GM21619 (cell line): ENCODE results near the gene ALOX12B.
"Not testable (repeated sequence)": the region's sequence is repeated elsewhere in the genome, so short reads cannot be mapped to it uniquely, and the experiment has no call there.

Experiments used
- ATAC-seq: cut with Tn5 transposase; IDR thresholded peaks from one replicate; pipeline ENCODE4 v1.9.1; 2021; ENCODE audit not compliant: unreplicated experiment

The ALOX12B gene

DNA sequence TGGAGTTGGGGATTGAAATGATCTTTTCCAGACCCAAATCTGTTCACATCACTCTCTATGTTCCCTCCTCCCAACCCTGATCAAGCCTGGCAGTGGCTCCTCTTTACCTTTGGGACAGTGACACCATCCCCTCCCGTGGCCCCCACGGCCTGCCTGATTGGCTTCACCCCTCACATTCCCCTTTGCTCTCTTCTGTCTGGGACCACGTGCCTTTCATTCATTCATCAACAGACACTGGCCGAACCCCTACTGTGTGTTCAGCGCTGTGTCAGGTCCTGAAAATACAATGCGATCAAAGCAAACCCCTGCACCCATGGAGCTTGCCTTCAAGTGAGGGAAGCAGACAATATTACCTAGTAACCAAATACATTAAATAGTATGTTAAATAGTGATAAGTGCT is 2.2 kb upstream of the ALOX12B start:
- ATAC-seq = no peak

DNA sequence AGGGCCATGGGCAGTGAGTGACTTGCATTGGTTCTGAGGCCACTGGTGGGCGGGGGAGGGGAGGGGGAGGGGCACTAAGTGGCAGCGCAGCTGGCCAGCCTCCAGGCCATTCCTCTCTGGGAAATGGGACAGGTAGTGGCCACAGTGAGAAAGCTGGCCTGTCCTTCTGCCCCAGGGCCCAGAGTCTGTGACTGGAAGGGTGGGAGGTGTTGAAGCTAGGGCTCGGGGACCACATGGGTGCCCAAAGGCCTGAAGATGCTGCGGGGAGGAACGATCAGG is 375 bp upstream of the ALOX12B start:
- no peak for ATAC-seq

DNA sequence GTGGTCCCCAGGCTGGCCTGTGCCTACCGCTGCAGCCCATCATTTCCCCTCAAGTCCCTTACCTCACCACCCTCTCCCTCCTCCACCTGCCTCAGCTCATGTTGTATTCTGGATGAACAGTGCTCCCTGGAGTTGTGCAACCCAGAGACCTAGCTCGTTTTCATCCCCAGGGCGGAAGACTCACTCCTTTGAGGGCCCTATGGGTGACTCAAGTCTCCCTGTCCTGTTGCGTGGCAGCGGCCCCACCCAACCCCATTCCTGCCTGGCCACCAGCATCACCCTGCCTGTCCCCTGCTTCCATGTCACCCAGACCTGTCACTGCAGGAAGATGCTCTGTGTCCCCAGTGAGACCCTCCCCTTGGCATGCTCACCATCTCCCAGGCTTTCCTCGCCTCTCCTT is 3.3 kb downstream of the ALOX12B start:
- ATAC-seq = no peak

DNA sequence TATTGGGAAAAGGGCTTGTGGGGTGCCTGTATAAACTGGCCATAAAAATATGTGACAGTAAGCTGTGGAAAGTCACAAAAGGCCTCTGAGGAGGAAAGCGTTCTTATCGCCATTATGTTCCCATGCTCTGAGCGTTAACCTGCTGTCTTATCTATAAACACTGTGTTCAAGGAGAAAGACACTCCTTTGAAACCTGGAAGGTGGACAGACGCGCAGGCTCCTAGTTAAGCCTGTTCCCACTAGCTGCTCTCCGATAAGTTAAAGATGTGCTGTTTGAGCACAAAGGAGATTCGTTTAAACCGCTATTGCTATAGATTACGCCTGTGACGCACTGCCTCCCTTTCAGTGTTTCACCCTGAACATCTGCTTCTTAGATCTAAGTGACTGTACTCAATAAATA is 5.2 kb downstream of the ALOX12B start:
- ATAC-seq = no peak

DNA sequence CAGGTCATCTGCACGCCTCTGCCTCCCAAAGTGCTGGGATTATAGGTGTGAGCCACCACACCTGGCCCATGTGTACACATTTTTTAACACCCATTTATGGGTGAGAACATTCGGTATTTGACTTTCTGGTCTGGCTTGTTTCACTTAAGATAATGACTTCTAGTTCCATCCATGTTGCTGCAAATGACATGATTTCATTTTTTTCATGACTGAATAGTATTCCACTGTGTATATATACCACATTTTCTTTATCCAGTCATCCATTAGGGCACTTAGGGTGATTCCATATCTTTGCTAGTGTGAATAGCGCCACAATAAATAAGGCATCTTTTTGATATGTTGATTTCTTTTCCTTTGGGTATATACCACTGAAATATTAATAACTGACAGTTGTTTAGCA is 5.6 kb downstream of the ALOX12B start:
- ATAC-seq = no peak

DNA sequence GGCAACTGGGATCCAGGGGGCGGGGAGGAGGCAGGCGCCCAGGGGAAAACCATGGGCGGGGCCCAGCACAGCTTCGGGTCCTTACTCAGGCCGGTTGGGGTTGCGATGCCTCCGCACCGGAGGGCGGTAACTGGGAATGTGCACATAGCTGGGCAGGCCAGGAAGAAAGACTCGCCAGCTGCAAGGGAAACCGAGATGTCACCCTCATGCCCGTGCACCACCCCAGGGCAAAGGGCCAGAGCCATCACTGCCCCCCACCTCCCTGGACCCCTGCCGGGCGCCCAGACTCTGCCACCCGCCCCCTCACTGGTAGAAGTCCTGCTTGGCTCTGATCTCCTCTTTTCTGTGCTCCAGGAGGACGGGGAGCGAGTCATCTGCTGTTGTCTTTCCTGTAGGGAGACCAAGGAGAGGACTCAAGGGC is 6.7 kb downstream of the ALOX12B start:
- no peak for ATAC-seq

DNA sequence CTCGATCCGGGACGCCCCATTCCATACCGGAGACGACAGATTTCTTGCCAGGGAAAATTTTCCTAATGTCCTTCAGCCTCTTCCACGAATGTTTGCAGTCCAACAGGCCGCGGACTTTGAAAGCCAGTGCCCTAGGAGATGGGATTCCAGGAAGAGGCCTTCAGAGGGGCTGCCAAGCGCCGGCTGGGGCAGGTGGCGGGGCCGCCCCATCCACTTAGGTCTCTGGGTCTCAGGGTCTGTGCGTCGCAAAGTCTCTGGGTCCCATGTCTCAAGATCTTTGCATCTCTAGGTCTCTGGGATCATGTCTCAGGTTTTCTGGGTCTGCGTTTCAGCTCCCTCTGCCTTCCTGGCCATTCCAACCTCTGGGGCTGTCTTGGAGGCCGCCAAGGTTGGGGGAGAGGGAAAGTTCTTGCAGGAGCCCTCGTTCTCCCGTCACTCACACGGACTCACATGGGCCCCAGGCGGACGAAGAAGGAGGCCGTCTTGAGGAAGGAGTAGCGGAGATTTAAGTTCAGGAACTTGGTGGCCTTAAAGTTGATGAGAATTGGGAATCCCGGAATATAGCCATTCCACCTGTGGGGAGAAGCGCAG is 7.2 kb downstream of the ALOX12B start:
- no peak for ATAC-seq

DNA sequence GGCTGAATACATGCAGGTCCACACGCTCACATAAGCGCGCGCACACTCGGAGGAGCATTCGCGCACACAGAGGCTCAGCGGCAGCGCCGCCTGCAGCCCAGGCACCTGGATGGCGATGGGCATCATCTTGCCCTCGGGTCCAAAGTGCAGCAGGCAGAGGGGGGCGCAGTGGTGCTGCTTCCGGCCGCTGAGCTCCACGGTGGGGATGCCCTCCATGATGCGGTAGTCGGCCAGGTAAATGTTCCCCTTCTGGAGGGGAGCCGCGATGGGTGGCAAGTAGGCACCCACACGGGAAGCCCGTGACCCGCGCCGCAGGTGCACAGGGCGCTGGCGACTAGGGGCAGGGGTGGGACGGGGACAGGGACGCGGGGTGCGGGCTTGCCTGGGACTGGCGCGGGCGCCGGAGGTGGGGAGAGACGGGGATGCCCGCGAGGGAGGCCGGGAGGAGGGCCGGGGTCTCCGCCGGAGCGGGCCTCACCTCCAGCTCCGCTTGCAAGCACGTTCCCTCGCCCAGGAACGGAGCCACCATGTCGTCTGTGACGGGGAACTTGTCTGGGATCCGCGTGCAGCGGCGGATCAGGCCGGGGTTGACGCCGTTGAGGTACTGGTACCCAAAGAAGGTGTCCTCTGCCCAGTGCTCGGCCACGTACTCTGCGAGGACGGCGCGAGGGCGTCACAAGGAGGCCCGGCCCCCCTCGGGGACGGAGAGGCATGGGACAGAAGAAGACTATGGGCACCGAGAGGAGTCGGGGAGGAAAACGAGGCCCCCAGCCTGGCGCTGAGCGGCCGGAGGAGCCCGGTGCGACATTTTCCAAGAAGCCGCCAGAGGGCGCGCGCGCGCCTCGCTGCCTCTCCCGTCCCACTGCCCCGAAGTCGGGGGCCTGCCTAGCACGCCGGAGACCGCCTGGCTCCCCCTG is 8.0 kb downstream of the ALOX12B start:
- peak; percentile 59 for ATAC-seq

DNA sequence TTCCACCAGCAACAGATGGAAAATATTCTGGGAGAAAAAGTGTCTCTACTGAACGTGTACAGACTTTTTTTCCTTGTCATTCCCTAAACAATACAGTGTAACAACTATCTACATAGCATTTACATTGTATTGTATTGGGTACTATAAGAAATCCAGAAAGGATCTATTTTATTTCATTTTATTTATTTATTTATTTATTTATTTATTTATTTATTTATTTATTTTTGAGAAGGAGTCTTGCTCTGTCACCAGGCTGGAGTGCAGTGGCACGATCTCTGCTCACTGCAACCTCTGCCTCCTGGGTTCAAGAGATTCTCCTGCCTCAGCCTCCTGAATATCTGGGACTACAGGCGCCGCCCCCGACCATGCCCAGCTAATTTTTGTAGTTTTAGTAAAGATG is 9.6 kb downstream of the ALOX12B start:
- not testable (repeated sequence) for ATAC-seq

DNA sequence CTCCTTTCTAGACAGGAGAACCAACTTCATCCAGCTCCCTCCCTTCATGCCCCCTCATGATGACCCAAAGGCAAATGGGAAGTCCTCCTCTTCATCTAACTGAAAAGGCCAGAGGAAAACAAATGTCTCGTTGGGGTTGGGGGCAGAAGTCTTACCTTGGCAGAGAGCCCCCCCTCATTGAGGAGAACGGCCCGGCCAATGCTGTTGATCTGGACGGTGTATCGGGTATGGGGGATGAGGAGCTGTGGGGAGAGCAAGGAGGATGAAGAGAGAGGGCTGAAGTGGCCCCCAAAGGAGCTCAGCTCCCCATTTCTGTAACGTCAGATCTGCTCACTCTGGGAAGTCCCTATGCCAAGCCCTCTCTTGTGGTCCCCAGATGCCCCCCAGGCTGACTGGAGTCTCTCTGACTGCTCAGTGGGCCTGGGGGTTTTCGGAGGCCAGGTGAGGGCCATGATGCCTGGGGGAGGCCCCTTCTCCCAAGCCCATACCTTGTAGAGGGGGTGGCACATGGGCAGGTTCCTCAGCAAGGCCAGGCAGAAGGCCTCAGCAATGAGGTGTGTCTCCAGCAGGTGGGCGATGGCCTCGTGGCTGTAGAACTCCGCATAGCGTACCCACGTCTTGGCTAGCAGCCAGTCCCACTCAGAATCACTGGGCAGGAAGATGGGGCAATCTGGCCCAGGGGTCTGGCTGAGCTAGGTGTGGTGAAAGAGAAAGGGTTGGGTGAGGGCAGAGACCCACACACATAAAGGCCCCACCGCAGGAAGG is 10.8 kb downstream of the ALOX12B start:
- ATAC-seq = no peak

DNA sequence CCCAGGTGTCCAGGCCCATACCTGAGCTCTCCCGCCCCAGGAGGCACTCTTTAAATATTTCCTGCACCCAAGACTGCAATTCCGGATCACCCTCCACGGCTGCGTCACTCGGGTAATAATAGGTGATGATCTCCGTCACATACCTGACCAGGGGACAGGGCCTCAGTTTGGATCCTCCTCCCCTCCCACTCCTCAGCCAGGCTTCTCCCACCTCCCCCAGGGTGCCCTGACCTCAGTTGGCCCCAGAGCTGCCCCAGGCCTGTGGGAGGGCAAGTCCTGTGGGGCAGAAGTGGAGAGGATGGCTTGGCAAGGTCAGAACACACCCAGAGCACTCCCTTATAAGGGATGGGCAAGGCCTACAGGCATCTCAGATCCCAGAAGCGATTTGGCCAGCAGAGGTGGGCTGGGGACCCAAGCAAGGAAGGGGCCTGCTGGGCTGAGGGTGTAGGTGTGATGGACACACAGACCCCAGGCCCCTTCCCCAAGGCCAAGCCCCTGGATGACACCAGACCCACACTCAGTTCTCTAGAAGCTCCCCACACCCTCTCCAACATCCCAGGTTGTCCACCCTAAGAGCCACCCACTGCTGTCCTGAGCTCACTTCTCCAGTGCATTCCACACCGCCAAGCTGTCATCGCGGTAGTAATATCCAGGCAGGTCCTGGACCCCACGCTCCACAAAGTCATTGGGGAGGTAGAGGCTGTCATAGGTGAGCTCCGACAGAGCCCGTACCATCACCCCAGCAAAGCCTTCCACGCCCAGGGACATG is 11.8 kb downstream of the ALOX12B start:
- ATAC-seq = no peak

DNA sequence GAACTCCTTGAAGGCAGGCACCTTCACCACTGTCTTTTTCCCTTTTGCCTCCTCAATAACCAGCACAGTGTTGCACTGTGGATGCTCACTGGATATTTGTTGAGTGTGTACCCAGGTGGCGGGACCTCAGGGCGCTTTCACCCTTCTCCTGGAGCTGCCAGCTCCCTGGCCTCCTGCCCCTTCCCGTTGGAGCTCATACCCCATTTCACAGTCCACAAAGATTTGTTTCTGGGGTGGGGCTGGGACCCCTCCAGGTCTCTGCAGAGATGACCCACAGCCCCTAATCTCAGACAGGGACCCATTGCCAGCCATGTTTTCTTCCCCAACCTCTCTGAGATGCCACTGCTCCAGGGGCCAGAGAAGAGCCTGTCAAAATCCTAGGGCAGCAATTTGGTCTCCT is 12.4 kb downstream of the ALOX12B start:
- ATAC-seq = no peak

DNA sequence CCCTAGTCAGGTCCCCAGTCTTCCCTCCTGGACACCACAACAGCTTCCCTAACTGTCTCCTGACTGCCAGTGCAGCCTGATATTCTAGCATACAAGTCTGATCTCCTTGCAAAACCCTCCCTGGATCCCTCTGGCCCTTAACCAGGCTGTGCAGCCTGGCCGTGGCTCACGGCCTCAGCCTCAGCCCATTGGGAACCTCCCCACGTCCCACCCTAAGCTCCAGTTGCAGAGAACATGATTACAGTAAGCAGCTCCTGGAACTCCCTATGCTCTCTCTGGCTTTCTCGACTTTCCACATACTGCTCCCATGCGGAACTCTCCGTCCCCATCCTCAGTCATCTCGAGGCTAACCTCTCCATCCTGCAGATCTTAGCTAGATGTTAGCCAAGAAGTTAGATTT is 13.0 kb downstream of the ALOX12B start:
- ATAC-seq = no peak

DNA sequence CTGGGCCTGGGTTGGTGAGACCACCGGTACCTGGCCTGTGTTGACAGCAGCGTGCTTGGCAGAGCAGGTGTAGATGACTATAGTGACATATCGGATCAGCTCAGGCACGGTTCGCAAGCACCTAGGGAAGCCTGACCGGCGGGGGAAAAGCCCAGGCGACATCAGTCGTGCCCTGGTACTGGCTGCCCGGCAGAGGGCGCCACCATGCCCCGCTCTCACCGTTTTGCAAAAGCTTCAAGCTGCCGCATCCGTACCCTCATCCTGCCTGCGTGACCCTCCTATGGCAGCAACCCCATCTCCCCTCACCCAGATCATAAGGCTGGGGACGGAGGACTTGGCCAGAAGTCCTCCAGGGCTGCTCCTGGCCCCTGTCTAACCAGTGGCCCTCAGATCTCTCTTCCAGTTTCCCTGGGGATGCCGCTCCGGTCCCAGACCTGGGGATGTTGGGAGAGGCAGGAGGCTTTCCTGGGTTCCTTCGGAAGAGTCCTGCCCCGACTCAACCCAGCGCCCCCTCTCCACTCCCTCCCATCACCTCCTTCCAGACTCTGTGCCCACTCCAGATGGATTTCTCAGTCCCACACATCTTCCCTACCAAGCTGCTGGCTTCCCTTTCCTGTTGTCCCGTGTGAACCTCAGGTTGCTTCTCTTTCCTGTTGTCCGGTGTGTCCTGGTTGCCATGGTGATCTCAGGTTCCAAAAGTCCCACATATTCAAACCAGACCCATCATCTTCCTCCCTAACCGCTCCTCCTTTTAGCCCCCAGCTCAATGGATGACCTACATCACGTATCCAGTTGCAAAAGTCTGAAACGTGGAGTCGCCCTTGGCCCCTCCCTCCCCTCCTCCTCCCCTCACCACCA is 13.7 kb downstream of the ALOX12B start:
- ATAC-seq = no peak

DNA sequence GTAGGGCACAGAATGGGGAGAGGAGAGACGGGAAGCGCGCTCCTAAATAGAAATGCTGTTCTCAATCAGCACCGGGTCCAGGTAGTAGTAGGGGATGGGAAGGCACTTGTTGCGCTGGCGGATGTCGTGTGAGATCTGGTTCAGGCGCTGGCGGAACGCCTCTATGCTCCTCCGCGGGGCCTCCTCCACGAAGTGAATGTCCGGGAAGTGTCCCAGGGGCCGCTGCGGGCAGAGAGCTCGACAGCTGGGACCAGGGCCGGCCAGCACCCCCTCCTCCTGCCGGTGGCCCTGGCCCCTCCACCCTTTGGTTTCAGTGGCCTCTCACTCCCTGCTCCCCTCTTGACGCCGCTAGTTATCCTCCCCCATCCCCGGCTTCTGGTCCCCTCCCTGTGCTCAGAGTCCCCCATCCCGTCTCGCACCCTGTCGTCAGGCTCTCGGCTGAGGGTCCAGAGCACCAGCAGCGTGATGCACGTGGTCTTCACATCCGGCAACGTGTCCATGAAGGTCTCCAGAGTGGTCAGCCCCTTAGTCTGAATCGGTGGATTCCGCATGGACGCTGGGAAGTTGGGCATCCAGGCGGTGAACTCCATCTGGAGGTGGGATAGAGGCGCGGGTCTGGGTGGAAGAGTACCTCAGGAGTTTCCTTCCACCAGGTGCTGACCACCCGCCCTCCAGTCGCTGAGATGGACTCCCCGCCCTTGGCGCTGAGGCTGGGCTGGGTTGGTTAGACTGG is 14.6 kb downstream of the ALOX12B start:
- no peak for ATAC-seq

DNA sequence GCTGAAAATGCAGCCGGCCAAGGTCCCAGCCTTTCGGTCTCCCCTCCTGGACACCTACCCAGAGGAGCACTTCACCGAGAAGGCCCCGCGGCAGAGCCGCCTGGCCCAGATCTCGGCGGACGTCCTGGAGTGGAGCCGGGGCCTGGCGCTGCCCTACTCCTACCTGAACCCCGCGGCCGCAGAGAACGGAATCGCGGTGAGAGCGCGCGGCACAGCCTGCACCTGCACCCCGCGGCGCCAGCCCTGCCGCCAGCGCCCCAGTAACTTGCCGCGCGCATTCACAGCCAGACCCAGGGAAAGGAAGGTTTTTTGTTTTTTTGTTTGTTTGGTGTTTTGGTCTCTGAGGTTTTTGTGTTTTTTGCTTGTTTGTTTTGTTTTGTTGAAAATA is 15.2 kb downstream of the ALOX12B start:
- no peak for ATAC-seq

DNA sequence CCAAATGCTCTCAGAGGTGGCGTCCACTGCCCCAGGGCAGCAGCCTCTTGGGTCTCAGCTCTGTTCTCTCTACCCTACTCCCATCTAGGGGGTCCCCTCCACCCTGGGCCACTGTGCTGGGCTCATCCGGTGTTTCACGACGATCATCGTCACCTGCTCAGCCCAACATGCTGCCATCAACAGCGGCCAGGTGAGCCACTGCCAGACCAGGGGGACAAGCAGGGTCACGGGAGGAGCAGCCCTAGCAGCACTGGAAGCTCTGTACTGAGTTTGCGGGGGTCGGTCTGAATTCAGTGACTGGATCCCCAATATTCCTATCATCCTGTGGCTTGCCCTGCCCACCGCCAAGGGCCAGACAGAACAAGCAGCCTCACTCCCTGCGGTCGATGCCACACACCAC is 16.0 kb downstream of the ALOX12B start:
- no peak for ATAC-seq

DNA sequence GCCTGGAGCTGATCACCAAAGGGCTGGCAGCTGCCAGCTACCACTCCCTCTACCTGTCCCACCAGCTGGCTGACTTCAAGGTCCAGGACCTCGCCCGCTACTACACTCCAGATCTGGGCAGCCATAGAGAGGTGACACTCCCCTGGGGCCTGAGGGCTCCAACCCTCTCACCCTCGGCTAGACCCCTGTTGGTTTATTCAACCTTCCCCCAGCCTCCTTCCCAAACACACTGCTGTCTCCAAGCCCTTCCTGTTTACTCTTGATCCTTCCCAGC is 18.0 kb downstream of the ALOX12B start:
- ATAC-seq = no peak

DNA sequence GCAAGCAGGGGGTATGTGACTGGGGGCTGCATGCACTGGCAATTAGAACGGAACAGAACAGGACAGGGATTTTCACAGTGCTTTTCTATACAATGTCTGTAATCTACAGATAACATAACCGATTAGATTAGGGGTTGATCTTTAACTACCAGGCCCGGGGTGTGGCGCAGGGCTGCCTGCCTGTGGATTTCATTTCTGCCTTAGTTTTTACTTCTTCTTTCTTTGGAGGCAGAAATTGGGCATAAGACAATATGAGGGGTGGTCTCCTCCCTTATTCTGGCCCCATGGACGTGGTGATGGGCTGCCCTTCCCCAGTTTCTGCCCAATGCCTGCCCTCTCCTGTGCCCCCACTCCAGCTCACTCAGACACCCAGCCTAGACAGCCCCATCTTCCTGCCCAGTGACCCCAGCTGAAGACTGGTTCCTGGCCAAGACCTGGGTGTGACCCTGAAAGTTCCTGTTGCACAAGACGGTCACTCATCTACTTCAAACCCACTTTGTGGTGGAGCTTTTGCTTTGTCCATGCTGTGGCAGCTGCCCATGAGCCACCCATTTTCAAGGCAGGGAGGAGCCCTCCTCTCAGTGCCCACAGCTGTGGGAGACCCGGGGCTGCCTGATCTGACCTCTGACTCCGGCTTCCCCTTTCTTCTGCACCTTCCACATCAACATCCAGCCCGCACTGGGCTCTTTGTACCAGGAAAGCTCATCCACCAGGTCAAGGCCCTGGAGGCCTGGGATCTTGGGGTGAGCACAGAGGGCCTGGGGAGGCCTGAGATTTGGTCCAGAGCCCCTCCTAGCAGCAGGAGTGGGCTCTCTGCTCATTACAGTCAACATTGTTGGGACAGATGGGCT is 18.6 kb downstream of the ALOX12B start:
- no peak for ATAC-seq
